Lung (tissue), 12 donors: ENCODE data around the gene STARD4. TPM values are rescaled to one million over a fixed set of nuclear protein-coding genes. Genes with fewer than 3 reads are reported as not detected.

ENCODE experiments used
- ATAC-seq: fragments of 200-7000 bp; cut with Tn5 transposase; one replicate; pipeline ENCODE4 v1.9.1; 2020; ENCODE audit warnings: moderate number of reproducible peaks; ENCODE audit not compliant: insufficient read depth, low FRiP score
- DNase-seq, 3 donors: peaks; one replicate each; pipeline ENCODE4 v3.0.0-alpha.2; 2013 to 2017
- H3K27ac ChIP-seq, 2 donors: one replicate each; pipeline ENCODE4 v1.5.1; 2013; ENCODE audit warnings: mild to moderate bottlenecking in 2 of 2, moderate library complexity in 2 of 2, control low read depth in 1 of 2, inconsistent platforms in 1 of 2, low read depth in 1 of 2, low read length in 1 of 2
- H3K27me3 ChIP-seq, 3 donors: one replicate each; pipeline ENCODE4 v1.5.1; 2013; ENCODE audit warnings: low read length in 2 of 3; ENCODE audit not compliant: control insufficient read depth in 3 of 3, insufficient read depth in 3 of 3
- H3K36me3 ChIP-seq, 4 donors: one replicate each; pipeline ENCODE4 v1.5.1; 2013; ENCODE audit warnings: low read length in 4 of 4, mild to moderate bottlenecking in 1 of 4, moderate library complexity in 1 of 4; ENCODE audit not compliant: control insufficient read depth in 4 of 4, insufficient read depth in 4 of 4
- H3K4me1 ChIP-seq, 5 donors: one replicate each; pipeline ENCODE4 v1.5.1; 2013; ENCODE audit warnings: low read length in 5 of 5, mild to moderate bottlenecking in 2 of 5, moderate library complexity in 1 of 5; ENCODE audit not compliant: control insufficient read depth in 5 of 5, insufficient read depth in 5 of 5
- H3K4me3 ChIP-seq: one replicate; pipeline ENCODE4 v1.5.1; 2013; ENCODE audit warnings: mild to moderate bottlenecking, control low read depth, moderate library complexity
- H3K9ac ChIP-seq, 2 donors: one replicate each; pipeline ENCODE4 v1.5.1; 2013; ENCODE audit warnings: low read length in 2 of 2, control low read depth in 1 of 2; ENCODE audit not compliant: insufficient read depth in 1 of 2
- H3K9me3 ChIP-seq, 4 donors: one replicate each; pipeline ENCODE4 v1.5.1; 2013; ENCODE audit warnings: low read length in 3 of 4, mild to moderate bottlenecking in 1 of 4, moderate library complexity in 1 of 4; ENCODE audit not compliant: control insufficient read depth in 4 of 4, insufficient read depth in 3 of 4
- CTCF ChIP-seq: IDR thresholded peaks from 2 replicates; pipeline ENCODE4 v1.5.1; 2012; ENCODE audit warnings: mild to moderate bottlenecking; ENCODE audit errors: control extremely low read depth, extremely low read depth
- WGBS, 2 donors: extraction: QIAGEN DNeasy Blood & Tissue Kit; methylation state at CpG; one replicate each; pipeline ENCODE4 v1.1.7; 2013; 5-methylcytosine and 5-hydroxymethylcytosine counted together
- polyA plus RNA-seq, 2 donors: library from polyadenylated mRNA; stranded (reverse); fragments of 200-250 nt; gene quantifications; one replicate each; pipeline ENCODE4 v1.2.1, GENCODE V29; 2013
- total RNA-seq, 2 donors: library from RNA; depleted of rRNA in 1 of 2; stranded (reverse); fragments of >200 nt in 1 of 2; gene quantifications; one replicate each; pipeline ENCODE4 v1.2.1, GENCODE V29; 2014 to 2021
- donor health status: control.
- donor health status: control.
- donor health status: Bipolar disorder and iron deficiency.
- donor health status: healthy.
- donor health status: DM: yes; HTN: yes; CAD: no.

The STARD4 gene
- total and polyA plus RNA-seq, 4 donors: 20.0 to 90.6 (median 35.5) TPM

DNA sequence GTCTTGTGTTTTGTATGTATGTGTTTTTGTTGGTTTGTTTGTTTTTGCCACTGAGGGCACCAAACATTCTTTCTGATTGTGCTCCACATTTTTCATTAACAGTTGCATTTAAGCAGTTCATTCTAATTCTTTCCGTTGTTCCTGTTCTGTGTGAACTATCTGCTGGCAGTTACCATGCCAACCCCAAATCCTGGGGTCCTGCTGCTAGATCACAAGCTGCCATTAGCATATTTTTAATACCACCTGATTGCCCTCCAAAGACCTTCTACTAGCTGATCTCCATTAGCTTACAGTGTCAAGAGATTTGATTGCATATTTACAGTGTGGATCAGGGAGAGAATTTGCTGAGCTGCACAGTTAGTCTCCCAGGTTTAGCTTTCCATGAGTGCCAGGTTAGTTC, 40.6 kb upstream of the STARD4 start:
- H3K9ac ChIP-seq: no peak overlapping the region
- DNase-seq: no peak
- H3K27me3 ChIP-seq: no peaks in the 10 kb centered on the region
- TF ChIP-seq CTCF: no peak
- no peaks in the 10 kb centered on the region for H3K36me3 ChIP-seq
- H3K4me1 ChIP-seq: peaks cover 0 to 34% (median 22%) of the 10 kb centered on the region in 5 donors
- H3K4me3 ChIP-seq: no peak overlapping the region
- H3K9me3 ChIP-seq: no peaks in the 10 kb centered on the region
- ATAC-seq: no peak
- no peak overlapping the region for H3K27ac ChIP-seq
- 92 to 96% methylated on average over 1 of the region's 1 CpG for WGBS, 2 donors

DNA sequence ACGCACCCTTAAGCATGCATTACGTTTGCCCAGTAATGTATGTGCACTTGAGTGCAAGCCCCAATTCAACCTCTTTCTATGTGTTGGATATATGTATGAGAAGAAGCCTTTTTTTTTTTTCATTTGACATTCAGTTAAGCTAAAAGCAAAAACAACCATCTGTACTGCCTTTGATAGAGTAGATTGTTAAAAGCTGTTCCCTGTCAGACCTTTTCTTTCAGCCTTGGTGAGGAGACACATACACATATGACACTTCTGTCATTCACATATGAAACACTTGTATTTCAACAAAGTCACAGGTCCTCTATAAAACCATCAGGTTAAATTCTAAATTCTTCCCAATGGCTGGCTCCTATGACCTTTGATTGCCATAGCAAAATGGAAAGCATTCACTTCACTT, 40.2 kb upstream of the STARD4 start:
- WGBS, 2 donors: 82 to 84% methylated on average over 2 of the region's 2 CpGs
- peak overlapping the region in 1 of 2 donors; percentile 40 for H3K27ac ChIP-seq

DNA sequence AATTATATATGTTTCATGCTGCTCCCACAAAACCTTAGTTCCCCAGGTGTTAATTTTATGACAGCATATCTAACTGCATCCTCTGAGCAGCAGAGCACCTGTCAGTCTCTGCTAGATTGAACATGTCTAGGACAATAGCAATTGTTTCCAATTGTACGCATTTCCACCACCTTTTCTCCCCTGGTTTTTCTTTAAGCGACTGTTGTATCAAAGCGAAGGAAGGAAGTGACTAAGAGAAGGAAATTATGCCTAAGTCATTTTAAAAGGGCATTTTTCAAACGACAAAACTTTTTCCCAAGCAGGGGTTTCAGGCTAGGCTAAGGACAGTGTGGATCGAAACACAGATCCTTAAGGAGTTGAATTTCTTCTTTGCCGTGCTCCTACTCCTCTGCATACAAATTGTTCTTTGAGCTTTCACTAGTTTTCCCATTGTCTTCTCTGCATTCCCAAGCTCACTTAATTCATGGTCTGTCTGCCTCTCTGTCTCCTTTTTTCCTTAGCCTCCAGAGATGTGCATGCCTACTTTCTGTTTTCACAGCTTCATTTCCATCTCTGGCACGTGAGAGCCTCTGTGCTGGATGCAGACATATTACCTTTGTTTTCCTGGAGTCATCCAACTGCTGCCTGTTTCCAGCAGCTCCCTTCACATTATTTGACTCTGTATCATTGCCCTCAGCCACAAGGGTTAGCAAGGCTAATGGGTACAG, 39.4 kb upstream of the STARD4 start:
- 46 to 54% methylated on average over 7 of the region's 7 CpGs for WGBS, 2 donors
- Histone ChIP-seq H3K9ac (peak overlapping the region in 1 of 2 donors; percentile 7), H3K9me3 (no peaks in the 10 kb centered on the region), H3K27me3 (no peaks in the 10 kb centered on the region), H3K4me3 (no peak overlapping the region), H3K27ac (peak overlapping the region; percentile 40 to 55), H3K4me1 (peaks cover 0 to 34% (median 22%) of the 10 kb centered on the region in 5 donors), H3K36me3 (no peaks in the 10 kb centered on the region)
- TF ChIP-seq CTCF: no peak
- DNase-seq (no peak), ATAC-seq (no peak)

More for the DNA sequence above, 40.2 kb upstream of the STARD4 start:
- no peak for ATAC-seq
- no peak for TF ChIP-seq CTCF
- DNase-seq: no peak
- Histone ChIP-seq H3K4me3 (no peak overlapping the region), H3K36me3 (no peaks in the 10 kb centered on the region), H3K27me3 (no peaks in the 10 kb centered on the region), H3K4me1 (peaks cover 0 to 34% (median 22%) of the 10 kb centered on the region in 5 donors), H3K9me3 (no peaks in the 10 kb centered on the region), H3K9ac (no peak overlapping the region)
